B cell (primary cell): Measurements from ENCODE around the gene PRAC2. TPM values are rescaled to one million over a fixed set of nuclear protein-coding genes. Genes with fewer than 3 reads are reported as not detected.

Source experiments
- ATAC-seq: fragments of 200-7000 bp; cut with Tn5 transposase; one replicate; pipeline ENCODE4 v1.10.0; 2021; ENCODE audit warnings: low read depth, mild to moderate bottlenecking, moderate number of reproducible peaks, moderate library complexity
- CTCF ChIA-PET: fragments of 350-600 bp; sonication (Branson Sonifier 250); formaldehyde crosslinking; loops from one replicate; lab custom pipeline; 2021; ENCODE audit warnings: antibody characterized with exemption, inconsistent platforms; lab: Charles Lee
- POLR2A ChIA-PET: fragments of 350-600 bp; sonication (Branson Sonifier 250); formaldehyde crosslinking; loops from one replicate; lab custom pipeline; 2021; ENCODE audit warnings: antibody characterized with exemption; lab: Charles Lee
- DNase-seq: peaks from one replicate; pipeline ENCODE4 v3.0.0; 2013
- H2AFZ ChIP-seq: 2 replicates; pipeline ENCODE4 v1.6.1; 2012; ENCODE audit warnings: mild to moderate bottlenecking, low read depth, low read length; ENCODE audit not compliant: insufficient read depth, poor library complexity, severe bottlenecking
- H3K27ac ChIP-seq, 2 donors: 1 replicate in 1 of 2; 2 replicates in 1 of 2; pipeline ENCODE4 v1.5.1; 2012 to 2013; ENCODE audit warnings: low read length in 2 of 2, mild to moderate bottlenecking in 2 of 2, moderate library complexity in 1 of 2
- H3K27me3 ChIP-seq, 4 experiments: fragments of 200-600 bp in 1 of 4; sonication (generic) in 1 of 4; replicated peaks in 1 of 4; 1 replicate in 2 of 4; 2 replicates in 2 of 4; pipeline versions ENCODE4 v1.6.1 to v1.7.0; 2013 to 2016; ENCODE audit warnings: low read length in 3 of 4, mild to moderate bottlenecking in 2 of 4, mixed read lengths in 1 of 4, moderate library complexity in 1 of 4; ENCODE audit not compliant: insufficient read depth in 4 of 4, control insufficient read depth in 3 of 4; ENCODE audit errors: control extremely low read depth in 1 of 4
- H3K36me3 ChIP-seq, 2 experiments: replicated peaks in 1 of 2; 1 replicate in 1 of 2; 2 replicates in 1 of 2; pipeline versions ENCODE4 v1.6.1 to v1.7.1; 2013; ENCODE audit warnings: low read length in 1 of 2; ENCODE audit not compliant: insufficient read depth in 2 of 2, control insufficient read depth in 1 of 2; ENCODE audit errors: control extremely low read depth in 1 of 2, extremely low read depth in 1 of 2
- H3K4me1 ChIP-seq, 2 donors: fragments of 200-600 bp in 1 of 2; sonication (generic) in 1 of 2; 1 replicate in 1 of 2; 2 replicates in 1 of 2; pipeline versions ENCODE4 v1.5.1 to v1.6.1; 2013 to 2017; ENCODE audit warnings: low read length in 2 of 2; ENCODE audit not compliant: control insufficient read depth in 2 of 2, insufficient read depth in 2 of 2
- H3K4me2 ChIP-seq: replicated peaks from 2 replicates; pipeline ENCODE3; 2012; ENCODE audit warnings: mild to moderate bottlenecking, low read depth, low read length; ENCODE audit not compliant: poor library complexity, severe bottlenecking
- H3K4me3 ChIP-seq, 5 experiments: fragments of 200-600 bp in 1 of 5; sonication (generic) in 1 of 5; 1 replicate in 3 of 5; 2 replicates in 2 of 5; pipeline versions ENCODE4 v1.5.1 to v1.7.0; 2011 to 2016; ENCODE audit warnings: low read length in 4 of 5, mild to moderate bottlenecking in 4 of 5, low read depth in 2 of 5, control low read depth in 1 of 5, moderate library complexity in 1 of 5; ENCODE audit not compliant: insufficient read depth in 1 of 5; ENCODE audit errors: control extremely low read depth in 1 of 5, extremely low read depth in 1 of 5
- H3K79me2 ChIP-seq: fragments of 200-600 bp; sonication (generic); one replicate; pipeline ENCODE4 v1.6.0; 2016; ENCODE audit warnings: low read length; ENCODE audit not compliant: control insufficient read depth, insufficient read depth
- H3K9ac ChIP-seq: fragments of 200-600 bp; sonication (generic); 2 replicates; pipeline ENCODE4 v1.6.1; 2017; ENCODE audit warnings: mild to moderate bottlenecking, low read length, moderate library complexity
- H3K9me3 ChIP-seq, 3 donors: one replicate each; pipeline versions ENCODE4 v1.6.1 to v1.7.1; 2013; ENCODE audit warnings: low read length in 2 of 3; ENCODE audit not compliant: control insufficient read depth in 2 of 3, insufficient read depth in 1 of 3; ENCODE audit errors: control extremely low read depth in 1 of 3
- H4K20me1 ChIP-seq: 2 replicates; pipeline ENCODE4 v1.6.0; 2012; ENCODE audit warnings: mild to moderate bottlenecking, low read length; ENCODE audit not compliant: insufficient read depth, control insufficient read depth, poor library complexity, severe bottlenecking
- H3K27ac Mint-ChIP-seq: one replicate; pipeline ENCODE4 v1.8.0; 2021; ENCODE audit warnings: mixed read lengths
- H3K27me3 Mint-ChIP-seq: one replicate; pipeline ENCODE4 v1.8.0; 2021; ENCODE audit warnings: mixed read lengths
- H3K4me1 Mint-ChIP-seq: one replicate; pipeline ENCODE4 v1.8.0; 2021; ENCODE audit warnings: mixed read lengths
- H3K4me3 Mint-ChIP-seq: one replicate; pipeline ENCODE4 v1.8.0; 2021; ENCODE audit warnings: mixed read lengths
- H3K9me3 Mint-ChIP-seq: one replicate; pipeline ENCODE4 v1.8.0; 2022; ENCODE audit warnings: mixed read lengths; ENCODE audit not compliant: insufficient read depth
- CTCF ChIP-seq: fragments of 200-600 bp; IDR thresholded peaks from one replicate; pipeline ENCODE4 v1.8.0; 2022; ENCODE audit warnings: antibody characterized with exemption, mild to moderate bottlenecking
- EZH2 ChIP-seq: IDR thresholded peaks from 2 replicates; pipeline ENCODE4 v1.6.1; 2012; ENCODE audit warnings: borderline replicate concordance, low read depth, mild to moderate bottlenecking, moderate library complexity, low read length; ENCODE audit not compliant: insufficient read depth, poor library complexity, severe bottlenecking
- WGBS: methylation state at CpG from one replicate; pipeline ENCODE4 v1.1.5; 2013; ENCODE audit warnings: missing lambda C conversion rate; ENCODE audit not compliant: insufficient coverage; 5-methylcytosine and 5-hydroxymethylcytosine counted together
- intact Hi-C: fragments of 100-400 bp; cut with micrococcal nuclease; formaldehyde crosslinking; loops from one replicate; pipeline ENCODE4 v1.10.0; 2022
- polyA plus RNA-seq: library from polyadenylated mRNA; depleted of rRNA; stranded (reverse); fragments of >200 nt; gene quantifications from 2 replicates; pipeline ENCODE4 v1.2.3, GENCODE V29; 2012
- total RNA-seq, 2 donors: library from RNA; stranded (reverse); fragments of 120-200 nt in 1 of 2; gene quantifications; 1 replicate in 1 of 2; 2 replicates in 1 of 2; pipeline versions ENCODE4 v1.2.3 to v1.2.4, GENCODE V29; 2013 to 2022

The PRAC2 gene
- total and polyA plus RNA-seq, 2 donors (not counting 1 experiment from before 2014, with no cell fraction given) = not detected

GRCh38 chr17:48718227-48718760 is 4.7 kb upstream of the PRAC2 start:
- ChIA-PET POLR2A (interaction anchor here (0.6 kb wide), 1 partner anchor 14 kb away, joined by 3 read pairs; no protein-coding TSS in a partner anchor), CTCF (interaction anchor here (0.7 to 2.0 kb wide), 8 partner anchors 11 to 131 kb away, joined by 3 to 9 read pairs (median 3); partner anchors contain the start of gene HOXB13)
- Mint-ChIP-seq H3K27me3 (peaks cover 65% of the 10 kb centered on the region), H3K4me1 (peaks cover 19% of the 10 kb centered on the region), H3K4me3 (peak overlapping the region; percentile 13), H3K9me3 (no peaks in the 10 kb centered on the region), H3K27ac (peak overlapping the region; percentile 46)
- Histone ChIP-seq H3K27ac (no peak overlapping the region), H3K79me2 (no peaks in the 10 kb centered on the region), H2AFZ (no peak overlapping the region), H3K9me3 (peaks cover 0 to 54% (median 10%) of the 10 kb centered on the region in 3 donors), H3K4me2 (peak overlapping the region; percentile 57), H4K20me1 (no peaks in the 10 kb centered on the region), H3K9ac (no peak overlapping the region), H3K36me3 (no peaks in the 10 kb centered on the region), H3K27me3 (peaks cover 0 to 78% (median 68%) of the 10 kb centered on the region in 4 experiments), H3K4me1 (peaks cover 23 to 34% of the 10 kb centered on the region in 2 donors), H3K4me3 (no peak overlapping the region)
- ATAC-seq (no peak), DNase-seq (no peak)
- WGBS = 17% methylated on average over 17 of the region's 24 CpGs
- intact Hi-C loops = no loop called here
- TF ChIP-seq EZH2 (peak; percentile 18), CTCF (no peak)
